Stimulated activated CD4-positive, alpha-beta T cell treated with anti-CD3 and anti-CD28 coated beads, Interleukin-1b, Interleukin-23, amount 100 ng/mL, for 4 hours (primary cell): Measurements from ENCODE around the gene TNFAIP8L2.
"Not testable (repeated sequence)": the region's sequence is repeated elsewhere in the genome, so short reads cannot be mapped to it uniquely, and the experiment has no call there.

Source experiments
- DNase-seq, 2 donors: peaks; one replicate each; pipeline ENCODE4 v3.0.0-alpha.2; 2020; ENCODE audit warnings: low read depth in 2 of 2

The TNFAIP8L2 gene

GRCh38 chr1:151189637-151190445 is 33.4 kb downstream of the TNFAIP8L2 start, which contains the start of gene VPS72:
VPS72 (minus strand) TSS chr1:151190197; CDS start chr1:151190121, 76 bp downstream.
- DNase-seq: peak; percentile 71 to 74

- no peak for DNase-seq
Observed at GRCh38 chr1:151192047-151192446, 35.6 kb downstream of the TNFAIP8L2 start.

GRCh38 chr1:151193304-151193703 is 36.9 kb downstream of the TNFAIP8L2 start:
- no peak for DNase-seq

- DNase-seq: no peak
Observed at GRCh38 chr1:151193856-151194255, 37.4 kb downstream of the TNFAIP8L2 start.

- peak in 1 of 2 donors; percentile 21 for DNase-seq
Observed at GRCh38 chr1:151194894-151195594, 38.6 kb downstream of the TNFAIP8L2 start.

- DNase-seq: peak in 1 of 2 donors; percentile 44
Observed at GRCh38 chr1:151196292-151196800, 39.9 kb downstream of the TNFAIP8L2 start.

- DNase-seq: no peak
Observed at GRCh38 chr1:151197863-151198253, 41.4 kb downstream of the TNFAIP8L2 start.

GRCh38 chr1:151198254-151199127 is 42.0 kb downstream of the TNFAIP8L2 start, which contains the start of gene PIP5K1A:
PIP5K1A (plus strand) TSS chr1:151198552; CDS start chr1:151198997, 445 bp downstream.
- peak; percentile 99 for DNase-seq

GRCh38 chr1:151199873-151200581 is 43.6 kb downstream of the TNFAIP8L2 start:
- peak in 1 of 2 donors; percentile 18 for DNase-seq

GRCh38 chr1:151205381-151205965 is 49.0 kb downstream of the TNFAIP8L2 start:
- not testable (repeated sequence) for DNase-seq
